ENCODE results near the gene MS4A2.

GRCh38 chr11:60064111-60064510 lies 24.4 kb upstream of the MS4A2 start:
- TF ChIP-seq, protein P1, sequence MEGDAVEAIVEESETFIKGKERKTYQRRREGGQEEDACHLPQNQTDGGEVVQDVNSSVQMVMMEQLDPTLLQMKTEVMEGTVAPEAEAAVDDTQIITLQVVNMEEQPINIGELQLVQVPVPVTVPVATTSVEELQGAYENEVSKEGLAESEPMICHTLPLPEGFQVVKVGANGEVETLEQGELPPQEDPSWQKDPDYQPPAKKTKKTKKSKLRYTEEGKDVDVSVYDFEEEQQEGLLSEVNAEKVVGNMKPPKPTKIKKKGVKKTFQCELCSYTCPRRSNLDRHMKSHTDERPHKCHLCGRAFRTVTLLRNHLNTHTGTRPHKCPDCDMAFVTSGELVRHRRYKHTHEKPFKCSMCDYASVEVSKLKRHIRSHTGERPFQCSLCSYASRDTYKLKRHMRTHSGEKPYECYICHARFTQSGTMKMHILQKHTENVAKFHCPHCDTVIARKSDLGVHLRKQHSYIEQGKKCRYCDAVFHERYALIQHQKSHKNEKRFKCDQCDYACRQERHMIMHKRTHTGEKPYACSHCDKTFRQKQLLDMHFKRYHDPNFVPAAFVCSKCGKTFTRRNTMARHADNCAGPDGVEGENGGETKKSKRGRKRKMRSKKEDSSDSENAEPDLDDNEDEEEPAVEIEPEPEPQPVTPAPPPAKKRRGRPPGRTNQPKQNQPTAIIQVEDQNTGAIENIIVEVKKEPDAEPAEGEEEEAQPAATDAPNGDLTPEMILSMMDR (IDR thresholded peaks at IDR 0.05): no peak
- no peak for TF ChIP-seq POLR2A (IDR thresholded peaks at IDR 0.05)

All from adrenal gland (tissue), 5 donors.